OCI-M2 (cell line): ENCODE data around the gene ASB13.

Experiments
- DNase-seq: peaks from one replicate; lab custom pipeline; 2025; ENCODE audit not compliant: unreplicated experiment; lab: John Stamatoyannopoulos, UW

Gene ASB13

GRCh38 chr10:5670662-5671375 is 4.4 kb upstream of the ASB13 start:
- no peak for DNase-seq

GRCh38 chr10:5669604-5670003 is 3.2 kb upstream of the ASB13 start:
- no peak for DNase-seq

GRCh38 chr10:5668429-5668828 is 2.0 kb upstream of the ASB13 start:
- no peak for DNase-seq

- DNase-seq, result no peak
These were observed 641 bp upstream of the ASB13 start for GRCh38 chr10:5666841-5667630.

GRCh38 chr10:5665373-5666007 is 905 bp downstream of the ASB13 start:
- no peak for DNase-seq

- no peak for DNase-seq
These were observed 2.5 kb downstream of the ASB13 start for GRCh38 chr10:5663692-5664427.

- DNase-seq, result no peak
These were observed 3.5 kb downstream of the ASB13 start for GRCh38 chr10:5662708-5663579.

- no peak for DNase-seq
These were observed 5.4 kb downstream of the ASB13 start for GRCh38 chr10:5661043-5661442.

- DNase-seq, result no peak
These were observed 6.5 kb downstream of the ASB13 start for GRCh38 chr10:5659702-5660528.

GRCh38 chr10:5658871-5659618 is 7.3 kb downstream of the ASB13 start:
- no peak for DNase-seq

GRCh38 chr10:5656737-5657579 is 9.4 kb downstream of the ASB13 start:
- DNase-seq, result no peak

GRCh38 chr10:5655121-5655520 is 11.3 kb downstream of the ASB13 start:
- DNase-seq, result no peak

GRCh38 chr10:5654218-5654755 is 12.1 kb downstream of the ASB13 start:
- DNase-seq, result no peak

- DNase-seq, result no peak
These were observed 13.6 kb downstream of the ASB13 start for GRCh38 chr10:5652746-5653145.

GRCh38 chr10:5651388-5651764 is 15.0 kb downstream of the ASB13 start:
- DNase-seq, result no peak

GRCh38 chr10:5650664-5651387 is 15.6 kb downstream of the ASB13 start:
- DNase-seq, result no peak

GRCh38 chr10:5649746-5650145 is 16.6 kb downstream of the ASB13 start:
- DNase-seq, result no peak
